ENCODE results near the gene MRPL44. TPM values are rescaled to one million over a fixed set of nuclear protein-coding genes. Genes with fewer than 3 reads are reported as not detected.
"Not testable (repeated sequence)": the region's sequence is repeated elsewhere in the genome, so short reads cannot be mapped to it uniquely, and the experiment has no call there.

MRPL44 gene
- polyA plus RNA-seq, 1 experiment, result 12.8 TPM

- ChIA-PET CTCF (no interaction called here), POLR2A (no interaction called here)
- TF ChIP-seq, protein P1, sequence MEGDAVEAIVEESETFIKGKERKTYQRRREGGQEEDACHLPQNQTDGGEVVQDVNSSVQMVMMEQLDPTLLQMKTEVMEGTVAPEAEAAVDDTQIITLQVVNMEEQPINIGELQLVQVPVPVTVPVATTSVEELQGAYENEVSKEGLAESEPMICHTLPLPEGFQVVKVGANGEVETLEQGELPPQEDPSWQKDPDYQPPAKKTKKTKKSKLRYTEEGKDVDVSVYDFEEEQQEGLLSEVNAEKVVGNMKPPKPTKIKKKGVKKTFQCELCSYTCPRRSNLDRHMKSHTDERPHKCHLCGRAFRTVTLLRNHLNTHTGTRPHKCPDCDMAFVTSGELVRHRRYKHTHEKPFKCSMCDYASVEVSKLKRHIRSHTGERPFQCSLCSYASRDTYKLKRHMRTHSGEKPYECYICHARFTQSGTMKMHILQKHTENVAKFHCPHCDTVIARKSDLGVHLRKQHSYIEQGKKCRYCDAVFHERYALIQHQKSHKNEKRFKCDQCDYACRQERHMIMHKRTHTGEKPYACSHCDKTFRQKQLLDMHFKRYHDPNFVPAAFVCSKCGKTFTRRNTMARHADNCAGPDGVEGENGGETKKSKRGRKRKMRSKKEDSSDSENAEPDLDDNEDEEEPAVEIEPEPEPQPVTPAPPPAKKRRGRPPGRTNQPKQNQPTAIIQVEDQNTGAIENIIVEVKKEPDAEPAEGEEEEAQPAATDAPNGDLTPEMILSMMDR (IDR thresholded peaks at IDR 0.05; ENCODE audit: insufficient read depth, low read depth, low read length), result no peak
- no peak for DNase-seq (ENCODE audit: low read depth)
- Histone ChIP-seq H3K4me3 (ENCODE audit: low read depth, low read length) (no peak overlapping the region), H3K36me3 (ENCODE audit: control insufficient read depth, insufficient read depth, low read length) (0 out of 2 replicates have a peak, but pooled peaks cover 1% of the 10 kb centered on the region), H3K27me3 (ENCODE audit: control insufficient read depth, insufficient read depth, low read length) (no peaks in the 10 kb centered on the region)
These were observed 20.4 kb upstream of the MRPL44 start for GRCh38 chr2:223936862-223937326.

GRCh38 chr2:223937535-223937934 is 19.7 kb upstream of the MRPL44 start:
- ChIA-PET CTCF (interaction anchor here (1.3 kb wide), 1 partner anchor 11 kb away, joined by 3 read pairs; no protein-coding TSS in a partner anchor), POLR2A (no interaction called here)
- no peaks in the 10 kb centered on the region for H3K27me3 ChIP-seq (ENCODE audit: control insufficient read depth, insufficient read depth, low read length)
- TF ChIP-seq, protein P1 (IDR thresholded peaks at IDR 0.05; ENCODE audit: insufficient read depth, low read depth, low read length), result no peak
- H3K4me3 ChIP-seq (ENCODE audit: low read depth, low read length), result no peak overlapping the region
- DNase-seq (ENCODE audit: low read depth), result no peak
- H3K36me3 ChIP-seq (ENCODE audit: control insufficient read depth, insufficient read depth, low read length), result 0 out of 2 replicates have a peak, but pooled peaks cover 1% of the 10 kb centered on the region

GRCh38 chr2:223939438-223939837 is 17.8 kb upstream of the MRPL44 start:
- POLR2A ChIA-PET; H3K36me3 ChIP-seq (ENCODE audit: control insufficient read depth, insufficient read depth, low read length): not testable (repeated sequence)

GRCh38 chr2:223941579-223942277 is 15.5 kb upstream of the MRPL44 start:
- Histone ChIP-seq H3K27me3 (ENCODE audit: control insufficient read depth, insufficient read depth, low read length) (no peaks in the 10 kb centered on the region), H3K4me3 (ENCODE audit: low read depth, low read length) (peak overlapping the region; percentile 17; the same call in 1 of the 2 replicates), H3K36me3 (ENCODE audit: control insufficient read depth, insufficient read depth, low read length) (0 out of 2 replicates have a peak, but pooled peaks cover 1% of the 10 kb centered on the region)
- ChIA-PET POLR2A (interaction anchor here (0.6 kb wide), 1 partner anchor 1208 kb away, joined by 3 read pairs; no protein-coding TSS in a partner anchor), CTCF (interaction anchor here (0.6 to 0.7 kb wide), 2 partner anchors 50 to 74 kb away, joined by 3 read pairs; no protein-coding TSS in a partner anchor)
- peak; percentile 49 for DNase-seq (ENCODE audit: low read depth)
- TF ChIP-seq, protein P1 (IDR thresholded peaks at IDR 0.05; ENCODE audit: insufficient read depth, low read depth, low read length), result no peak

More at GRCh38 chr2:223939438-223939837, 17.8 kb upstream of the MRPL44 start:
- DNase-seq (ENCODE audit: low read depth); H3K27me3 ChIP-seq (ENCODE audit: control insufficient read depth, insufficient read depth, low read length); CTCF ChIA-PET; H3K4me3 ChIP-seq (ENCODE audit: low read depth, low read length): not testable (repeated sequence)

DNA sequence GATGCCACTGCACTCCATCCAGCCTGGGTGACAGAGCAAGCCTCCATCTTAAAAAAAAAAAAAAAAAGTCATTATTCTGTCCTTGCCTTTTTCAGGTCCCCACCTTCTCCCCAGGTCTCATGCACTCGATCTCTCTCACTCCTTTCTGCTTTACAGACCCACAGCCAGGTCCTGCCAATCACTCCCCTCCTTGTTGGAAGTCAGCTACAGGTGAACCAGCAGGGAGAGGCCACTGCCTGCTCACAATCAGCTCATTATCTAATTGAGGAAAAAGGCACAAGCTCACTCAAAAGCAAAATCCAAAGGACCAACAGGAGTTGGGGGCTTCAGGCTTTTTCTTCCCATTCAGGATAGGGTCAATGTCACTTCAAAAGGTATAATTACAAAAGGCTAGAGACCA is 14.1 kb upstream of the MRPL44 start:
- POLR2A ChIA-PET, result interaction anchor here (0.6 kb wide), 1 partner anchor 107 kb away, joined by 4 read pairs; no protein-coding TSS in a partner anchor
- 0 out of 2 replicates have a peak, but pooled peaks cover 1% of the 10 kb centered on the region for H3K36me3 ChIP-seq (ENCODE audit: control insufficient read depth, insufficient read depth, low read length)
- CTCF ChIA-PET, result no interaction called here

More for the DNA sequence above, 14.1 kb upstream of the MRPL44 start:
- Histone ChIP-seq H3K27me3 (ENCODE audit: control insufficient read depth, insufficient read depth, low read length) (no peaks in the 10 kb centered on the region), H3K4me3 (ENCODE audit: low read depth, low read length) (peak overlapping the region; percentile 96)
- DNase-seq (ENCODE audit: low read depth), result no peak
- TF ChIP-seq, protein P1 (IDR thresholded peaks at IDR 0.05; ENCODE audit: insufficient read depth, low read depth, low read length), result no peak

Measured in BJ (cell line).